GM10847 (cell line): ENCODE measurements around the gene KIF3B.

Source experiments
- POLR2A ChIP-seq: IDR thresholded peaks from 2 replicates; pipeline ENCODE4 v1.6.1; 2011; ENCODE audit not compliant: insufficient read length; ENCODE audit errors: extremely low read depth

The KIF3B gene

DNA sequence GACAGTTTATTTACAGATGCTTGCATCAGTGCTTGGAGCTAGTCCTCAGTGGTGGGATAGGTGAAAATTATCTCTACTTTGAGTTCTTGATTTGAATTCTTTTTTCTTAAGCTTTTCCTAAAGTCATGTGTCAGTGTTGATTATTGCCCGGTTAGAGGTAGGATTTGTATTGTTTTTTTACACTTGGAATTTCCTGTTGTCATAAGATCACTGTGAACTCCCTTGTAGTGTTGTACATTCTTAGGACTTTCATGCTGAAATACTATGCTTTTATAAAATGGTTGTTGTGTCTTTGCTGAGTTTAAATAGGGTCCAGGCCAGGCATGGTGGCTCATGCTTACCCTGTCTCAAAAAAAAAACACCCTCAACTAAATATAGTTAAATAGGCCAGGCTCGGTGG is 101.0 kb downstream of the KIF3B start:
- no peak for TF ChIP-seq POLR2A

DNA sequence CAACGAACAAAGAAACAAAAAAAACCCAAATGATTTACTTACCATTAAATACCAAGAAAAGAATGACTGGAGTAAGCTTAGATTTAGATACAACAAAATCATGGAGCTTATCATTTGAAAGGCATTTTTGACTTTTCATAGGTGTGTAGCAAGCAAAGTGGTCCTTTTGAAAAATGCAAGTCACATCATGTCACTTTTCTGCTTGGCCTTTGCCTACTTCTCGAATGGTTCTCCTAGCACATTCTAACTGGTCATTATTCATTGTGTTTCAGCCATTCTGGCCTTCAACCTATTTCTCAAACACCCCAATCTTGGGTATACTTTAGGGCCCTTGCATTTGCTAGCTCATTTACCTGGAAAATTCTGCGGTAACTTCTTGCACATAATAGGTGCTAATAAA is 103.3 kb downstream of the KIF3B start:
- no peak for TF ChIP-seq POLR2A

DNA sequence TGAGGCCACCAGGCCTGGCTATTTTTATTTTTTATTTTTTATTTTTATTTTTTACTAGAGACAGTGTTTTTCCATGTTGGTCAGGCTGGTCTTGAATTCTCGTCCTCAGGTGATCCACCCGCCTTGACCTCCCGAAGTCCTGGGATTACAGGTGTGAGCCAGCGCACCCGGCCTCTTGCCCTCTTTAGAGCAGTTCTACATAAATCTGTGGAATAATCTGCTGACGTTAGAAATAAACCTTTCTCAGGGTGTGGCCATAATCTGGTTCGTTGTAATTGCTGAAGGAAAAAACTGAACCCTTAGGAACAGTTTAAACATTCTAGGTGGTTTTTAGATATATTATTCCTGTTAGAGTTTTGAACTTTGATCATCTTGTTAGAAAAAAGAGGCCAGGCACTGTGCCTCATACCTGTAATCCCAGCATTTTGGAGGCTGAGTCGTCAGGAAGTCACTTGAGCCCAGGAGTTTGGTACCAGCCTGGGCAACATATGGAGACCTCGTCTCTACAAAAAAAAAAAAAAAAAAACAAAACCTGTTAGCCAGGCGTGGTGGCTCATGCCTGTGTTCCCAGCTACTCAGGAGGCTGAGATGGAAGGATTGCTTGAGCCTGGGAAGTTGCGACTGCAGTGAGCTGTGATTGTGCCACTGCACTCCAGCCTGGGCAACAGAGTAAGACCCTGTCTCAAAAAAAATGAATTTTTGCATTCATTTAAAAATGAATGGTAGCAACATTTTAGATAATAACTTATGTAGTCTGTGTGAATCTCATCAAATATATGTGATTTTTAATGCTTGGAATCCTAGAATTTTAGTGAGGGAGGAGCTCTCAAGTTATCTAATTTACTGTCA is 104.9 kb downstream of the KIF3B start:
- no peak for TF ChIP-seq POLR2A
